Thyroid gland (tissue), 4 donors: ENCODE data around the gene HS6ST3.

Source experiments
- CTCF ChIP-seq, 6 experiments: fragments of 200-600 bp in 3 of 6; fragments of 450-650 bp in 3 of 6; sonication (generic) in 3 of 6; IDR thresholded peaks; one replicate each; pipeline ENCODE4 v1.5.1; 2016 to 2019; ENCODE audit warnings: antibody characterized with exemption in 6 of 6, mild to moderate bottlenecking in 2 of 6, inconsistent platforms in 1 of 6, moderate library complexity in 1 of 6
- POLR2A ChIP-seq, 2 donors: fragments of 450-650 bp; IDR thresholded peaks; one replicate each; pipeline ENCODE4 v1.6.1; 2017; ENCODE audit warnings: antibody characterized with exemption in 2 of 2, mild to moderate bottlenecking in 2 of 2, moderate library complexity in 1 of 2

GRCh38 chr13:96783057-96783456 lies 693.1 kb downstream of the HS6ST3 start:
- no peak for TF ChIP-seq POLR2A (IDR thresholded peaks at IDR 0.05)
- no peak for TF ChIP-seq CTCF (IDR thresholded peaks at IDR 0.05)
